GM23338 (cell line): ENCODE results near the gene FRS2. TPM values are rescaled to one million over a fixed set of nuclear protein-coding genes. Genes with fewer than 3 reads are reported as not detected.

ENCODE experiments used
- ATAC-seq: fragments of 200-7000 bp; cut with Tn5 transposase; 3 replicates; pipeline ENCODE4 v1.9.1; 2020
- DNase-seq: peaks from one replicate; pipeline ENCODE4 v3.0.0-alpha.2; 2015; ENCODE audit warnings: low spot score
- H2AFZ ChIP-seq: fragments of 200-600 bp; sonication (generic); 2 replicates; pipeline ENCODE4 v1.8.0; 2016; ENCODE audit warnings: antibody characterized with exemption, mild to moderate bottlenecking, moderate library complexity
- H3F3A ChIP-seq: fragments of 200-600 bp; sonication (generic); replicated peaks from 2 replicates; pipeline ENCODE4 v1.8.0; 2017; ENCODE audit warnings: antibody characterized with exemption, mixed run types, low read depth
- H3K27ac ChIP-seq: fragments of 200-600 bp; sonication (generic); 2 replicates; pipeline ENCODE4 v1.6.1; 2016; ENCODE audit warnings: low read depth
- H3K27me3 ChIP-seq: fragments of 200-600 bp; sonication (generic); 2 replicates; pipeline ENCODE4 v1.8.0; 2016; ENCODE audit warnings: mild to moderate bottlenecking, mixed run types, moderate library complexity; ENCODE audit not compliant: insufficient read depth
- H3K36me3 ChIP-seq: fragments of 200-600 bp; sonication (generic); 2 replicates; pipeline ENCODE4 v1.8.0; 2016; ENCODE audit warnings: mild to moderate bottlenecking; ENCODE audit not compliant: insufficient read depth
- H3K4me1 ChIP-seq: fragments of 200-600 bp; sonication (generic); 2 replicates; pipeline ENCODE4 v1.8.0; 2016; ENCODE audit warnings: mild to moderate bottlenecking, moderate library complexity; ENCODE audit not compliant: insufficient read depth
- H3K4me2 ChIP-seq: fragments of 200-600 bp; sonication (generic); 2 replicates; pipeline ENCODE4 v1.7.1; 2017; ENCODE audit warnings: mixed run types
- H3K4me3 ChIP-seq: fragments of 200-600 bp; sonication (generic); 2 replicates; pipeline ENCODE4 v1.6.1; 2016; ENCODE audit warnings: mixed run types
- H3K79me2 ChIP-seq: fragments of 200-600 bp; sonication (generic); replicated peaks from 2 replicates; pipeline ENCODE4 v1.8.0; 2017; ENCODE audit warnings: mild to moderate bottlenecking; ENCODE audit not compliant: insufficient read depth
- H3K9me2 ChIP-seq: fragments of 200-600 bp; sonication (generic); 2 replicates; pipeline ENCODE4 v1.8.0; 2017; ENCODE audit not compliant: insufficient read depth
- H4K20me1 ChIP-seq: fragments of 200-600 bp; sonication (generic); replicated peaks from 2 replicates; pipeline ENCODE4 v1.8.0; 2017; ENCODE audit warnings: mild to moderate bottlenecking; ENCODE audit not compliant: insufficient read depth
- H3K27ac Mint-ChIP-seq: 2 replicates; pipeline ENCODE4 v1.8.0; 2020; ENCODE audit warnings: inconsistent platforms, mild to moderate bottlenecking, moderate library complexity, mixed read lengths
- H3K27me3 Mint-ChIP-seq: 3 replicates; pipeline ENCODE4 v1.8.0; 2022; ENCODE audit warnings: low read depth, mild to moderate bottlenecking, moderate library complexity, mixed read lengths, inconsistent platforms; ENCODE audit not compliant: insufficient read depth, poor library complexity
- H3K36me3 Mint-ChIP-seq: 3 replicates; pipeline ENCODE4 v1.8.0; 2021; ENCODE audit warnings: low read depth, mild to moderate bottlenecking, inconsistent platforms, moderate library complexity, mixed read lengths
- H3K4me1 Mint-ChIP-seq: 3 replicates; pipeline ENCODE4 v1.8.0; 2020; ENCODE audit warnings: mild to moderate bottlenecking, inconsistent platforms, mixed read lengths
- H3K4me3 Mint-ChIP-seq: 3 replicates; pipeline ENCODE4 v1.8.0; 2021; ENCODE audit warnings: moderate library complexity, mild to moderate bottlenecking, inconsistent platforms, mixed read lengths
- H3K9me3 Mint-ChIP-seq: 3 replicates; pipeline ENCODE4 v1.8.0; 2020; ENCODE audit warnings: moderate library complexity, mild to moderate bottlenecking, inconsistent platforms, mixed read lengths
- EZH2 ChIP-seq: fragments of 200-600 bp; sonication (generic); IDR thresholded peaks from one replicate; pipeline ENCODE4 v1.8.0; 2017; ENCODE audit warnings: antibody characterized with exemption, mild to moderate bottlenecking, low read depth; ENCODE audit not compliant: unreplicated experiment
- EZH2phosphoT487 ChIP-seq: fragments of 200-600 bp; sonication (generic); IDR thresholded peaks from one replicate; pipeline ENCODE4 v1.8.1; 2018; ENCODE audit warnings: antibody characterized with exemption; ENCODE audit not compliant: unreplicated experiment
- JUNB ChIP-seq: IDR thresholded peaks from one replicate; pipeline ENCODE4 v1.6.1; 2016; ENCODE audit warnings: antibody characterized with exemption; ENCODE audit not compliant: unreplicated experiment
- NANOG ChIP-seq: IDR thresholded peaks from 2 replicates; pipeline ENCODE4 v1.6.1; 2016; ENCODE audit warnings: antibody characterized with exemption, borderline replicate concordance
- POLR2AphosphoS5 ChIP-seq: IDR thresholded peaks from 2 replicates; pipeline ENCODE4 v1.6.1; 2016; ENCODE audit warnings: antibody characterized with exemption, low read depth
- STAT1 ChIP-seq: IDR thresholded peaks from one replicate; pipeline ENCODE4 v1.6.1; 2016; ENCODE audit warnings: antibody characterized with exemption; ENCODE audit not compliant: unreplicated experiment
- ZNF114 ChIP-seq: fragments of 250-450 bp; sonication (Bioruptor Pico); IDR thresholded peaks from 2 replicates; pipeline ENCODE4 v1.5.0; 2020; ENCODE audit warnings: mild to moderate bottlenecking, moderate library complexity
- polyA plus RNA-seq: library from polyadenylated mRNA; unstranded; fragments of >200 nt; fragmentation: Nextera tagmentation; extraction: Ambion mirVana; gene quantifications from 2 replicates; pipeline ENCODE4 v1.2.1, GENCODE V29; 2016
- total RNA-seq: library from RNA; depleted of rRNA; stranded (reverse); fragments of >200 nt; shearing (Covaris generic); gene quantifications from 2 replicates; pipeline ENCODE4 v1.2.3, GENCODE V29; 2014
- TF ChIP-seq, protein P1 (sequence below), 2 experiments: fragments of 200-600 bp in 1 of 2; sonication (generic) in 1 of 2; conservative IDR thresholded peaks; 2 replicates each; pipeline versions ENCODE4 v1.5.1 to v1.6.1; 2016 to 2017; ENCODE audit warnings: antibody characterized with exemption in 2 of 2, low read depth in 2 of 2, mild to moderate bottlenecking in 2 of 2, moderate library complexity in 1 of 2
- TF ChIP-seq, protein P2 (sequence below): IDR thresholded peaks from one replicate; pipeline ENCODE4 v1.6.1; 2018; ENCODE audit warnings: antibody characterized with exemption; ENCODE audit not compliant: unreplicated experiment
- TF ChIP-seq, protein P3 (sequence below): IDR thresholded peaks from 2 replicates; pipeline ENCODE4 v1.6.1; 2016; ENCODE audit warnings: antibody characterized with exemption
- TF ChIP-seq, protein P4 (sequence below): fragments of 250-450 bp; sonication (Bioruptor Pico); IDR thresholded peaks from 2 replicates; pipeline ENCODE4 v1.5.0; 2020; ENCODE audit warnings: mild to moderate bottlenecking, moderate library complexity

FRS2 gene
- total and polyA plus RNA-seq, 2 experiments from 2014 or later, result 34.3 to 45.0 TPM

DNA sequence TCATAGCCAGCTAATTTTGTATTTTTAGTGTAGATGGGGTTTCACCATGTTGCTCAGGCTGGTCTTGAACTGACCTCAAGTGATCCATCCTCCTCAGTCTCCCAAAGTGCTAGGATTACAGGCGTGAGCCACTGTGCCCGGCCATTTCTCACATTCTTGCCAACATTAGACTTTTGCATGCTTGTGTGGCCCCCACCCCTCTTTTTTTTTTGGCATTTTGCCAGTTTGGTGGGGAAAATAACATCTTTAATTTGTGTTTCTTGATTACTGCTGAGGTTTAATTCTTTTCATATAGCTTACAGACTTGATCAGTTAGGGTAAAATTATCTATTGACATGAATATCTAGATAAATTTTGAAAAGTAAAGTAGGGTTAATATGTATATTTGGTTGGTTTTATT lies 118.9 kb downstream of the FRS2 start (continued):
- TF ChIP-seq, protein P1, sequence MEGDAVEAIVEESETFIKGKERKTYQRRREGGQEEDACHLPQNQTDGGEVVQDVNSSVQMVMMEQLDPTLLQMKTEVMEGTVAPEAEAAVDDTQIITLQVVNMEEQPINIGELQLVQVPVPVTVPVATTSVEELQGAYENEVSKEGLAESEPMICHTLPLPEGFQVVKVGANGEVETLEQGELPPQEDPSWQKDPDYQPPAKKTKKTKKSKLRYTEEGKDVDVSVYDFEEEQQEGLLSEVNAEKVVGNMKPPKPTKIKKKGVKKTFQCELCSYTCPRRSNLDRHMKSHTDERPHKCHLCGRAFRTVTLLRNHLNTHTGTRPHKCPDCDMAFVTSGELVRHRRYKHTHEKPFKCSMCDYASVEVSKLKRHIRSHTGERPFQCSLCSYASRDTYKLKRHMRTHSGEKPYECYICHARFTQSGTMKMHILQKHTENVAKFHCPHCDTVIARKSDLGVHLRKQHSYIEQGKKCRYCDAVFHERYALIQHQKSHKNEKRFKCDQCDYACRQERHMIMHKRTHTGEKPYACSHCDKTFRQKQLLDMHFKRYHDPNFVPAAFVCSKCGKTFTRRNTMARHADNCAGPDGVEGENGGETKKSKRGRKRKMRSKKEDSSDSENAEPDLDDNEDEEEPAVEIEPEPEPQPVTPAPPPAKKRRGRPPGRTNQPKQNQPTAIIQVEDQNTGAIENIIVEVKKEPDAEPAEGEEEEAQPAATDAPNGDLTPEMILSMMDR (conservative IDR thresholded peaks at IDR 0.05; ENCODE audit: low read depth in 2 of 2), result no peak
- TF ChIP-seq JUNB (no peak), EZH2phosphoT487 (no peak), ZNF114 (CRISPR knock-in tag) (no peak), STAT1 (no peak), EZH2 (no peak)
- TF ChIP-seq, protein P2, sequence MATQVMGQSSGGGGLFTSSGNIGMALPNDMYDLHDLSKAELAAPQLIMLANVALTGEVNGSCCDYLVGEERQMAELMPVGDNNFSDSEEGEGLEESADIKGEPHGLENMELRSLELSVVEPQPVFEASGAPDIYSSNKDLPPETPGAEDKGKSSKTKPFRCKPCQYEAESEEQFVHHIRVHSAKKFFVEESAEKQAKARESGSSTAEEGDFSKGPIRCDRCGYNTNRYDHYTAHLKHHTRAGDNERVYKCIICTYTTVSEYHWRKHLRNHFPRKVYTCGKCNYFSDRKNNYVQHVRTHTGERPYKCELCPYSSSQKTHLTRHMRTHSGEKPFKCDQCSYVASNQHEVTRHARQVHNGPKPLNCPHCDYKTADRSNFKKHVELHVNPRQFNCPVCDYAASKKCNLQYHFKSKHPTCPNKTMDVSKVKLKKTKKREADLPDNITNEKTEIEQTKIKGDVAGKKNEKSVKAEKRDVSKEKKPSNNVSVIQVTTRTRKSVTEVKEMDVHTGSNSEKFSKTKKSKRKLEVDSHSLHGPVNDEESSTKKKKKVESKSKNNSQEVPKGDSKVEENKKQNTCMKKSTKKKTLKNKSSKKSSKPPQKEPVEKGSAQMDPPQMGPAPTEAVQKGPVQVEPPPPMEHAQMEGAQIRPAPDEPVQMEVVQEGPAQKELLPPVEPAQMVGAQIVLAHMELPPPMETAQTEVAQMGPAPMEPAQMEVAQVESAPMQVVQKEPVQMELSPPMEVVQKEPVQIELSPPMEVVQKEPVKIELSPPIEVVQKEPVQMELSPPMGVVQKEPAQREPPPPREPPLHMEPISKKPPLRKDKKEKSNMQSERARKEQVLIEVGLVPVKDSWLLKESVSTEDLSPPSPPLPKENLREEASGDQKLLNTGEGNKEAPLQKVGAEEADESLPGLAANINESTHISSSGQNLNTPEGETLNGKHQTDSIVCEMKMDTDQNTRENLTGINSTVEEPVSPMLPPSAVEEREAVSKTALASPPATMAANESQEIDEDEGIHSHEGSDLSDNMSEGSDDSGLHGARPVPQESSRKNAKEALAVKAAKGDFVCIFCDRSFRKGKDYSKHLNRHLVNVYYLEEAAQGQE, result no peak
- TF ChIP-seq, protein P3, sequence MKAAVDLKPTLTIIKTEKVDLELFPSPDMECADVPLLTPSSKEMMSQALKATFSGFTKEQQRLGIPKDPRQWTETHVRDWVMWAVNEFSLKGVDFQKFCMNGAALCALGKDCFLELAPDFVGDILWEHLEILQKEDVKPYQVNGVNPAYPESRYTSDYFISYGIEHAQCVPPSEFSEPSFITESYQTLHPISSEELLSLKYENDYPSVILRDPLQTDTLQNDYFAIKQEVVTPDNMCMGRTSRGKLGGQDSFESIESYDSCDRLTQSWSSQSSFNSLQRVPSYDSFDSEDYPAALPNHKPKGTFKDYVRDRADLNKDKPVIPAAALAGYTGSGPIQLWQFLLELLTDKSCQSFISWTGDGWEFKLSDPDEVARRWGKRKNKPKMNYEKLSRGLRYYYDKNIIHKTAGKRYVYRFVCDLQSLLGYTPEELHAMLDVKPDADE, result no peak

DNA sequence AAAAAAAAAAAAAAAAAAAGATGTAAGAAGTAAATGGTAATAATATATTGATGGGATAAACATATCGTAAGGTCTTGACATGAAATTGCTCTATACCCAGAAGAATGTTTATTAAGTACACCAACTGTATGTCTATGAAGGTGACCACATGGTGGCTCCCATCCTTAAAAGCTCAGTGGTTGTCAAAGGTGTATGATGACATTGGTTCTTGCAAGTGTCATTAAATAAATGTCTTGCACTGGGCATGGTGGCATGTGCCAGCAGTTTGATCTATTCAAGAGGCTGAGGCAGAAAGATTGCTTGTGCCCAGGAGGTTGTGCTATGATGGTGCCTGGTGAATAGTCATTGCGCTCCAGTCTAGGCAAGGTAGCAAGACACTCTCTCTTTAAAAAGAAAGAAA lies 125.5 kb downstream of the FRS2 start:
- Histone ChIP-seq H3K27me3 (no peaks in the 10 kb centered on the region), H3K4me2 (no peak overlapping the region), H3K27ac (no peak overlapping the region), H2AFZ (no peak overlapping the region), H3K79me2 (peaks cover 19% of the 10 kb centered on the region), H3F3A (peaks cover 13% of the 10 kb centered on the region), H4K20me1 (peaks cover 45% of the 10 kb centered on the region), H3K4me1 (no peaks in the 10 kb centered on the region), H3K4me3 (no peak overlapping the region), H3K9me2 (no peaks in the 10 kb centered on the region), H3K36me3 (peaks cover 99% of the 10 kb centered on the region)
- ATAC-seq (no peak), DNase-seq (no peak)
- peaks cover 97% of the 10 kb centered on the region for H3K36me3 Mint-ChIP-seq
- no peaks in the 10 kb centered on the region for H3K4me1 Mint-ChIP-seq
- no peak overlapping the region for H3K4me3 Mint-ChIP-seq
- no peak overlapping the region for H3K27ac Mint-ChIP-seq
- H3K27me3 Mint-ChIP-seq, result no peaks in the 10 kb centered on the region
- no peaks in the 10 kb centered on the region for H3K9me3 Mint-ChIP-seq
- TF ChIP-seq, protein P4, sequence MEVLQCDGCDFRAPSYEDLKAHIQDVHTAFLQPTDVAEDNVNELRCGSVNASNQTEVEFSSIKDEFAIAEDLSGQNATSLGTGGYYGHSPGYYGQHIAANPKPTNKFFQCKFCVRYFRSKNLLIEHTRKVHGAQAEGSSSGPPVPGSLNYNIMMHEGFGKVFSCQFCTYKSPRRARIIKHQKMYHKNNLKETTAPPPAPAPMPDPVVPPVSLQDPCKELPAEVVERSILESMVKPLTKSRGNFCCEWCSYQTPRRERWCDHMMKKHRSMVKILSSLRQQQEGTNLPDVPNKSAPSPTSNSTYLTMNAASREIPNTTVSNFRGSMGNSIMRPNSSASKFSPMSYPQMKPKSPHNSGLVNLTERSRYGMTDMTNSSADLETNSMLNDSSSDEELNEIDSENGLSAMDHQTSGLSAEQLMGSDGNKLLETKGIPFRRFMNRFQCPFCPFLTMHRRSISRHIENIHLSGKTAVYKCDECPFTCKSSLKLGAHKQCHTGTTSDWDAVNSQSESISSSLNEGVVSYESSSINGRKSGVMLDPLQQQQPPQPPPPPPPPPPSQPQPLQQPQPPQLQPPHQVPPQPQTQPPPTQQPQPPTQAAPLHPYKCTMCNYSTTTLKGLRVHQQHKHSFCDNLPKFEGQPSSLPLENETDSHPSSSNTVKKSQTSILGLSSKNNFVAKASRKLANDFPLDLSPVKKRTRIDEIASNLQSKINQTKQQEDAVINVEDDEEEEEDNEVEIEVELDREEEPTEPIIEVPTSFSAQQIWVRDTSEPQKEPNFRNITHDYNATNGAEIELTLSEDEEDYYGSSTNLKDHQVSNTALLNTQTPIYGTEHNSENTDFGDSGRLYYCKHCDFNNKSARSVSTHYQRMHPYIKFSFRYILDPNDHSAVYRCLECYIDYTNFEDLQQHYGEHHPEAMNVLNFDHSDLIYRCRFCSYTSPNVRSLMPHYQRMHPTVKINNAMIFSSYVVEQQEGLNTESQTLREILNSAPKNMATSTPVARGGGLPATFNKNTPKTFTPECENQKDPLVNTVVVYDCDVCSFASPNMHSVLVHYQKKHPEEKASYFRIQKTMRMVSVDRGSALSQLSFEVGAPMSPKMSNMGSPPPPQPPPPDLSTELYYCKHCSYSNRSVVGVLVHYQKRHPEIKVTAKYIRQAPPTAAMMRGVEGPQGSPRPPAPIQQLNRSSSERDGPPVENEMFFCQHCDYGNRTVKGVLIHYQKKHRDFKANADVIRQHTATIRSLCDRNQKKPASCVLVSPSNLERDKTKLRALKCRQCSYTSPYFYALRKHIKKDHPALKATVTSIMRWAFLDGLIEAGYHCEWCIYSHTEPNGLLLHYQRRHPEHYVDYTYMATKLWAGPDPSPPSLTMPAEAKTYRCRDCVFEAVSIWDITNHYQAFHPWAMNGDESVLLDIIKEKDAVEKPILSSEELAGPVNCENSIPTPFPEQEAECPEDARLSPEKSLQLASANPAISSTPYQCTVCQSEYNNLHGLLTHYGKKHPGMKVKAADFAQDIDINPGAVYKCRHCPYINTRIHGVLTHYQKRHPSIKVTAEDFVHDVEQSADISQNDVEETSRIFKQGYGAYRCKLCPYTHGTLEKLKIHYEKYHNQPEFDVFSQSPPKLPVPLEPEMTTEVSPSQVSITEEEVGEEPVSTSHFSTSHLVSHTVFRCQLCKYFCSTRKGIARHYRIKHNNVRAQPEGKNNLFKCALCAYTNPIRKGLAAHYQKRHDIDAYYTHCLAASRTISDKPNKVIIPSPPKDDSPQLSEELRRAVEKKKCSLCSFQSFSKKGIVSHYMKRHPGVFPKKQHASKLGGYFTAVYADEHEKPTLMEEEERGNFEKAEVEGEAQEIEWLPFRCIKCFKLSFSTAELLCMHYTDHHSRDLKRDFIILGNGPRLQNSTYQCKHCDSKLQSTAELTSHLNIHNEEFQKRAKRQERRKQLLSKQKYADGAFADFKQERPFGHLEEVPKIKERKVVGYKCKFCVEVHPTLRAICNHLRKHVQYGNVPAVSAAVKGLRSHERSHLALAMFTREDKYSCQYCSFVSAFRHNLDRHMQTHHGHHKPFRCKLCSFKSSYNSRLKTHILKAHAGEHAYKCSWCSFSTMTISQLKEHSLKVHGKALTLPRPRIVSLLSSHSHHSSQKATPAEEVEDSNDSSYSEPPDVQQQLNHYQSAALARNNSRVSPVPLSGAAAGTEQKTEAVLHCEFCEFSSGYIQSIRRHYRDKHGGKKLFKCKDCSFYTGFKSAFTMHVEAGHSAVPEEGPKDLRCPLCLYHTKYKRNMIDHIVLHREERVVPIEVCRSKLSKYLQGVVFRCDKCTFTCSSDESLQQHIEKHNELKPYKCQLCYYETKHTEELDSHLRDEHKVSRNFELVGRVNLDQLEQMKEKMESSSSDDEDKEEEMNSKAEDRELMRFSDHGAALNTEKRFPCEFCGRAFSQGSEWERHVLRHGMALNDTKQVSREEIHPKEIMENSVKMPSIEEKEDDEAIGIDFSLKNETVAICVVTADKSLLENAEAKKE (CRISPR knock-in tag), result no peak
- TF ChIP-seq NANOG (no peak), JUNB (no peak), STAT1 (no peak), POLR2AphosphoS5 (no peak)
- TF ChIP-seq, protein P3, result no peak
